Activated naive CD8-positive, alpha-beta T cell (primary cell): ENCODE results near the gene CABLES2.

ENCODE experiments used
- H3K27ac Mint-ChIP-seq: one replicate; pipeline ENCODE4 v1.8.0; 2021; ENCODE audit warnings: mixed read lengths
- H3K27me3 Mint-ChIP-seq: one replicate; pipeline ENCODE4 v1.8.0; 2021; ENCODE audit warnings: mixed read lengths
- H3K36me3 Mint-ChIP-seq: one replicate; pipeline ENCODE4 v1.8.0; 2021; ENCODE audit warnings: mixed read lengths
- H3K4me1 Mint-ChIP-seq: one replicate; pipeline ENCODE4 v1.8.0; 2021; ENCODE audit warnings: low read depth, mixed read lengths
- H3K4me3 Mint-ChIP-seq: one replicate; pipeline ENCODE4 v1.8.0; 2021; ENCODE audit warnings: mild to moderate bottlenecking, mixed read lengths
- H3K9me3 Mint-ChIP-seq: one replicate; pipeline ENCODE4 v1.8.0; 2021; ENCODE audit warnings: low read depth, mixed read lengths

Gene CABLES2

GRCh38 chr20:62407221-62407992, at the start of gene CABLES2:
Gene CABLES2, minus strand, starts transcription at chr20:62407285. Its CDS starts 9 bp downstream, at chr20:62407276.
- H3K9me3 Mint-ChIP-seq, result no peaks in the 10 kb centered on the region
- peak within 1 kb of the TSS; percentile 41 for H3K27ac Mint-ChIP-seq
- peaks cover 25% of the 10 kb centered on the region for H3K4me1 Mint-ChIP-seq
- H3K4me3 Mint-ChIP-seq, result peak within 1 kb of the TSS; percentile 78
- no peaks in the 10 kb centered on the region for H3K27me3 Mint-ChIP-seq
- no peaks in the 10 kb centered on the region for H3K36me3 Mint-ChIP-seq

GRCh38 chr20:62455929-62456328, 48.8 kb upstream of the CABLES2 start:
- Mint-ChIP-seq H3K4me3 (no peak overlapping the region), H3K9me3 (no peaks in the 10 kb centered on the region), H3K27ac (no peak overlapping the region), H3K27me3 (peaks cover 1% of the 10 kb centered on the region), H3K4me1 (no peaks in the 10 kb centered on the region), H3K36me3 (no peaks in the 10 kb centered on the region)

- Mint-ChIP-seq H3K27me3 (peaks cover 1% of the 10 kb centered on the region), H3K4me3 (no peak overlapping the region), H3K4me1 (no peaks in the 10 kb centered on the region), H3K27ac (no peak overlapping the region), H3K36me3 (no peaks in the 10 kb centered on the region), H3K9me3 (no peaks in the 10 kb centered on the region)
Measured at GRCh38 chr20:62454904-62455636, 48.0 kb upstream of the CABLES2 start.

- H3K4me3 Mint-ChIP-seq, result no peak overlapping the region
- peaks cover 4% of the 10 kb centered on the region for H3K27me3 Mint-ChIP-seq
- no peaks in the 10 kb centered on the region for H3K9me3 Mint-ChIP-seq
- no peaks in the 10 kb centered on the region for H3K36me3 Mint-ChIP-seq
- no peaks in the 10 kb centered on the region for H3K4me1 Mint-ChIP-seq
- H3K27ac Mint-ChIP-seq, result no peak overlapping the region
Measured at GRCh38 chr20:62453186-62453808, 46.2 kb upstream of the CABLES2 start.

- Mint-ChIP-seq H3K4me1 (no peaks in the 10 kb centered on the region), H3K27me3 (peaks cover 4% of the 10 kb centered on the region), H3K4me3 (no peak overlapping the region), H3K36me3 (no peaks in the 10 kb centered on the region), H3K9me3 (no peaks in the 10 kb centered on the region), H3K27ac (no peak overlapping the region)
Measured at GRCh38 chr20:62452475-62453095, 45.5 kb upstream of the CABLES2 start.

- Mint-ChIP-seq H3K27me3 (peaks cover 4% of the 10 kb centered on the region), H3K36me3 (no peaks in the 10 kb centered on the region), H3K4me3 (no peak overlapping the region)
Measured at GRCh38 chr20:62451970-62452369, 44.9 kb upstream of the CABLES2 start.

GRCh38 chr20:62451156-62451767, 44.2 kb upstream of the CABLES2 start:
- Mint-ChIP-seq H3K27ac (no peak overlapping the region), H3K4me3 (no peak overlapping the region), H3K9me3 (no peaks in the 10 kb centered on the region), H3K36me3 (no peaks in the 10 kb centered on the region), H3K4me1 (no peaks in the 10 kb centered on the region), H3K27me3 (peaks cover 4% of the 10 kb centered on the region)

More at GRCh38 chr20:62451970-62452369, 44.9 kb upstream of the CABLES2 start:
- H3K4me1 Mint-ChIP-seq, result no peaks in the 10 kb centered on the region
- no peak overlapping the region for H3K27ac Mint-ChIP-seq
- H3K9me3 Mint-ChIP-seq, result no peaks in the 10 kb centered on the region

GRCh38 chr20:62449951-62450691, 43.0 kb upstream of the CABLES2 start:
- no peaks in the 10 kb centered on the region for H3K4me1 Mint-ChIP-seq
- H3K27me3 Mint-ChIP-seq, result peaks cover 3% of the 10 kb centered on the region
- H3K36me3 Mint-ChIP-seq, result no peaks in the 10 kb centered on the region
- no peaks in the 10 kb centered on the region for H3K9me3 Mint-ChIP-seq
- H3K4me3 Mint-ChIP-seq, result no peak overlapping the region
- no peak overlapping the region for H3K27ac Mint-ChIP-seq

- no peaks in the 10 kb centered on the region for H3K4me1 Mint-ChIP-seq
- H3K9me3 Mint-ChIP-seq, result no peaks in the 10 kb centered on the region
- H3K27me3 Mint-ChIP-seq, result peaks cover 3% of the 10 kb centered on the region
- H3K36me3 Mint-ChIP-seq, result no peaks in the 10 kb centered on the region
- no peak overlapping the region for H3K4me3 Mint-ChIP-seq
- no peak overlapping the region for H3K27ac Mint-ChIP-seq
Measured at GRCh38 chr20:62448788-62449187, 41.7 kb upstream of the CABLES2 start.

- Mint-ChIP-seq H3K27ac (no peak overlapping the region), H3K4me3 (no peak overlapping the region), H3K9me3 (no peaks in the 10 kb centered on the region), H3K36me3 (no peaks in the 10 kb centered on the region), H3K27me3 (peaks cover 3% of the 10 kb centered on the region), H3K4me1 (no peaks in the 10 kb centered on the region)
Measured at GRCh38 chr20:62448038-62448437, 41.0 kb upstream of the CABLES2 start.

- H3K27me3 Mint-ChIP-seq, result peaks cover 3% of the 10 kb centered on the region
- no peak overlapping the region for H3K27ac Mint-ChIP-seq
- H3K4me3 Mint-ChIP-seq, result no peak overlapping the region
- H3K4me1 Mint-ChIP-seq, result no peaks in the 10 kb centered on the region
- no peaks in the 10 kb centered on the region for H3K36me3 Mint-ChIP-seq
- H3K9me3 Mint-ChIP-seq, result no peaks in the 10 kb centered on the region
Measured at GRCh38 chr20:62446888-62447869, 40.1 kb upstream of the CABLES2 start.

GRCh38 chr20:62446481-62446880, 39.4 kb upstream of the CABLES2 start:
- H3K27ac Mint-ChIP-seq, result no peak overlapping the region
- H3K36me3 Mint-ChIP-seq, result no peaks in the 10 kb centered on the region

More at GRCh38 chr20:62446481-62446880, 39.4 kb upstream of the CABLES2 start:
- Mint-ChIP-seq H3K9me3 (no peaks in the 10 kb centered on the region), H3K27me3 (peaks cover 3% of the 10 kb centered on the region), H3K4me1 (no peaks in the 10 kb centered on the region), H3K4me3 (no peak overlapping the region)
